Lower leg skin (tissue), 3 donors: ENCODE data around the gene BAHCC1.

Source experiments
- POLR2A ChIP-seq, 2 donors: fragments of 450-650 bp; IDR thresholded peaks; one replicate each; pipeline ENCODE4 v1.6.1; 2016 to 2017; ENCODE audit warnings: antibody characterized with exemption in 2 of 2, mild to moderate bottlenecking in 1 of 2, moderate library complexity in 1 of 2
- TF ChIP-seq, protein P1 (sequence below), 3 donors: fragments of 450-650 bp; IDR thresholded peaks; one replicate each; pipeline ENCODE4 v1.5.1; 2016; ENCODE audit warnings: antibody characterized with exemption in 3 of 3, mild to moderate bottlenecking in 3 of 3, moderate library complexity in 2 of 3

DNA sequence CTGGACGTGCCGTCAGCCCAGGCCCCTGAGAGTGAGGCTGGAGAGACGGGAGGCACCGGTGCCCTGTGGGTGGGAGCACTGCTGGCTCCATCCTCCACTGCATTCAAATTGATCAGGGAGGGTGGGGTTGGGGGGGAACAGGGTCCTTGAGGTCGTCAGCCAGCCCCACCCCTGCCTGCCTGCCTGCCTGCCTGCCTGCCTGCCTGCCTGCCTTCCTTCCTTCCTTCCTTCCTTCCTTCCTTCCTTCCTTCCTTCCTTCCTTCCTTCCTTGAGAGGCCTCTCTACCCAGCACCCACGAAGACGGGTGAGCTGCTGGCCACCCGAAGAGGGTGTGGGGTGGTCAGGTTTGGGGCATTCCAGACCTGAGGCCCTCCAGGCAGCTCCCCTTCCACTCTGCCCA, 16.0 kb downstream of the BAHCC1 start:
- TF ChIP-seq, protein P1, sequence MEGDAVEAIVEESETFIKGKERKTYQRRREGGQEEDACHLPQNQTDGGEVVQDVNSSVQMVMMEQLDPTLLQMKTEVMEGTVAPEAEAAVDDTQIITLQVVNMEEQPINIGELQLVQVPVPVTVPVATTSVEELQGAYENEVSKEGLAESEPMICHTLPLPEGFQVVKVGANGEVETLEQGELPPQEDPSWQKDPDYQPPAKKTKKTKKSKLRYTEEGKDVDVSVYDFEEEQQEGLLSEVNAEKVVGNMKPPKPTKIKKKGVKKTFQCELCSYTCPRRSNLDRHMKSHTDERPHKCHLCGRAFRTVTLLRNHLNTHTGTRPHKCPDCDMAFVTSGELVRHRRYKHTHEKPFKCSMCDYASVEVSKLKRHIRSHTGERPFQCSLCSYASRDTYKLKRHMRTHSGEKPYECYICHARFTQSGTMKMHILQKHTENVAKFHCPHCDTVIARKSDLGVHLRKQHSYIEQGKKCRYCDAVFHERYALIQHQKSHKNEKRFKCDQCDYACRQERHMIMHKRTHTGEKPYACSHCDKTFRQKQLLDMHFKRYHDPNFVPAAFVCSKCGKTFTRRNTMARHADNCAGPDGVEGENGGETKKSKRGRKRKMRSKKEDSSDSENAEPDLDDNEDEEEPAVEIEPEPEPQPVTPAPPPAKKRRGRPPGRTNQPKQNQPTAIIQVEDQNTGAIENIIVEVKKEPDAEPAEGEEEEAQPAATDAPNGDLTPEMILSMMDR (IDR thresholded peaks at IDR 0.05): no peak
- TF ChIP-seq POLR2A (IDR thresholded peaks at IDR 0.05): no peak
